Measurements from ENCODE around the gene TOR1A.

GRCh38 chr9:129778469-129778868, 45.5 kb downstream of the TOR1A start:
- TF ChIP-seq CTCF (IDR thresholded peaks at IDR 0.05; ENCODE audit: low read depth, low read length, poor library complexity, severe bottlenecking): no peak
- no peak for TF ChIP-seq EZH2phosphoT487 (IDR thresholded peaks at IDR 0.05; ENCODE audit: borderline replicate concordance, low read length)
